HEK293 (cell line): ENCODE data around the gene TIAM1.

Experiments
- CTCF ChIA-PET: fragments of 350-600 bp; formaldehyde crosslinking; extraction: SDS; loops from one replicate; lab custom pipeline; 2021; ENCODE audit warnings: antibody characterized with exemption; lab: Yijun Ruan, JAX
- POLR2A ChIA-PET: fragments of 300-600 bp; formaldehyde crosslinking; extraction: SDS; loops from one replicate; lab custom pipeline; 2020; ENCODE audit warnings: antibody characterized with exemption, inconsistent platforms; lab: Yijun Ruan, JAX
- H3K27ac ChIP-seq: fragments of 200-500 bp; sonication (Bioruptor generic); 2 replicates; pipeline ENCODE4 v1.5.1; 2014; ENCODE audit warnings: low read depth, low read length, control low read depth, inconsistent platforms; ENCODE audit errors: extremely low read depth
- H3K36me3 ChIP-seq, 2 experiments: fragments of 200-500 bp in 1 of 2; sonication (Bioruptor generic) in 1 of 2; 1 replicate in 1 of 2; 2 replicates in 1 of 2; pipeline ENCODE4 v1.5.1; 2014 to 2017; ENCODE audit warnings: inconsistent platforms in 2 of 2, low read length in 2 of 2; ENCODE audit not compliant: control insufficient read depth in 2 of 2, insufficient read depth in 1 of 2
- H3K4me1 ChIP-seq: fragments of 200-500 bp; sonication (Bioruptor generic); 2 replicates; pipeline ENCODE4 v1.5.1; 2014; ENCODE audit warnings: mild to moderate bottlenecking, low read length, inconsistent platforms; ENCODE audit not compliant: control insufficient read depth, insufficient read depth
- H3K4me3 ChIP-seq: 2 replicates; pipeline ENCODE4 v1.5.1; 2011; ENCODE audit warnings: low read depth, mild to moderate bottlenecking, control low read depth, low read length, moderate library complexity
- H3K9me3 ChIP-seq: fragments of 200-500 bp; sonication (Bioruptor generic); 2 replicates; pipeline ENCODE4 v1.5.1; 2014; ENCODE audit warnings: low read depth, low read length, inconsistent platforms; ENCODE audit not compliant: control insufficient read depth, insufficient read depth
- HIC1 ChIP-seq: fragments of 450-650 bp; formaldehyde crosslinking; IDR thresholded peaks from 2 replicates; pipeline ENCODE4 v1.5.1; 2016; ENCODE audit warnings: missing biosample characterization, missing genetic modification characterization
- HOXD13 ChIP-seq: sonication (generic); formaldehyde crosslinking; IDR thresholded peaks from 2 replicates; pipeline ENCODE4 v1.8.0; 2022; ENCODE audit warnings: missing genetic modification reagents, borderline replicate concordance
- SETDB1 ChIP-seq: IDR thresholded peaks from one replicate; pipeline ENCODE4 v1.6.1; 2017; ENCODE audit warnings: mild to moderate bottlenecking, low read length, moderate library complexity, mixed read lengths; ENCODE audit not compliant: insufficient read length
- SP3 ChIP-seq: fragments of 450-650 bp; formaldehyde crosslinking; IDR thresholded peaks from 2 replicates; pipeline ENCODE4 v1.5.1; 2016; ENCODE audit warnings: missing biosample characterization, missing genetic modification characterization
- TRIM28 ChIP-seq: IDR thresholded peaks from 2 replicates; pipeline ENCODE4 v1.6.1; 2011; ENCODE audit warnings: low read length, control low read depth, borderline replicate concordance
- ZBTB20 ChIP-seq: fragments of 450-650 bp; formaldehyde crosslinking; IDR thresholded peaks from 2 replicates; pipeline ENCODE4 v1.5.1; 2016; ENCODE audit warnings: missing biosample characterization, missing genetic modification characterization
- ZNF133 ChIP-seq: fragments of 450-650 bp; formaldehyde crosslinking; IDR thresholded peaks from 2 replicates; pipeline ENCODE4 v1.5.1; 2016; ENCODE audit warnings: missing biosample characterization, missing genetic modification characterization
- ZNF146 ChIP-seq: fragments of 450-650 bp; formaldehyde crosslinking; IDR thresholded peaks from 2 replicates; pipeline ENCODE4 v1.5.1; 2016; ENCODE audit warnings: missing biosample characterization, missing genetic modification characterization
- ZNF184 ChIP-seq: fragments of 450-650 bp; IDR thresholded peaks from 2 replicates; pipeline ENCODE4 v1.5.1; 2018; ENCODE audit warnings: missing biosample characterization, mild to moderate bottlenecking, missing genetic modification characterization
- ZNF202 ChIP-seq: fragments of 450-650 bp; formaldehyde crosslinking; IDR thresholded peaks from 2 replicates; pipeline ENCODE4 v1.5.1; 2016; ENCODE audit warnings: missing biosample characterization, missing genetic modification characterization, borderline replicate concordance
- ZNF214 ChIP-seq: fragments of 450-650 bp; formaldehyde crosslinking; IDR thresholded peaks from 2 replicates; pipeline ENCODE4 v1.5.1; 2017; ENCODE audit warnings: missing biosample characterization, mild to moderate bottlenecking, missing genetic modification characterization, borderline replicate concordance
- ZNF24 ChIP-seq: fragments of 450-650 bp; formaldehyde crosslinking; IDR thresholded peaks from 2 replicates; pipeline ENCODE4 v1.5.1; 2016; ENCODE audit warnings: missing biosample characterization, missing genetic modification characterization
- ZNF302 ChIP-seq: fragments of 450-650 bp; formaldehyde crosslinking; IDR thresholded peaks from 2 replicates; pipeline ENCODE4 v1.5.1; 2016; ENCODE audit warnings: missing biosample characterization, missing genetic modification characterization, low read depth
- ZNF391 ChIP-seq: fragments of 450-650 bp; formaldehyde crosslinking; IDR thresholded peaks from 2 replicates; pipeline ENCODE4 v1.5.1; 2016; ENCODE audit warnings: low read depth, missing biosample characterization, missing genetic modification characterization, borderline replicate concordance
- ZNF529 ChIP-seq: fragments of 450-650 bp; formaldehyde crosslinking; IDR thresholded peaks from 2 replicates; pipeline ENCODE4 v1.5.1; 2017; ENCODE audit warnings: missing genetic modification characterization, missing biosample characterization; ENCODE audit not compliant: insufficient replicate concordance
- ZNF561 ChIP-seq: fragments of 450-650 bp; IDR thresholded peaks from 2 replicates; pipeline ENCODE4 v1.5.1; 2018; ENCODE audit warnings: missing biosample characterization, missing genetic modification characterization, borderline replicate concordance
- ZNF600 ChIP-seq: fragments of 450-650 bp; formaldehyde crosslinking; IDR thresholded peaks from 2 replicates; pipeline ENCODE4 v1.5.1; 2016; ENCODE audit warnings: missing biosample characterization, missing genetic modification characterization
- ZNF777 ChIP-seq: fragments of 450-650 bp; formaldehyde crosslinking; IDR thresholded peaks from 2 replicates; pipeline ENCODE4 v1.5.1; 2017; ENCODE audit warnings: missing biosample characterization, missing genetic modification characterization, borderline replicate concordance
- ZNF792 ChIP-seq: fragments of 450-650 bp; formaldehyde crosslinking; IDR thresholded peaks from 2 replicates; pipeline ENCODE4 v1.5.1; 2016; ENCODE audit warnings: missing biosample characterization, missing genetic modification characterization
- TF ChIP-seq, protein P1 (sequence below): fragments of 450-650 bp; formaldehyde crosslinking; IDR thresholded peaks from 2 replicates; pipeline ENCODE4 v1.5.1; 2016; ENCODE audit warnings: missing biosample characterization, missing genetic modification characterization

Gene TIAM1

DNA sequence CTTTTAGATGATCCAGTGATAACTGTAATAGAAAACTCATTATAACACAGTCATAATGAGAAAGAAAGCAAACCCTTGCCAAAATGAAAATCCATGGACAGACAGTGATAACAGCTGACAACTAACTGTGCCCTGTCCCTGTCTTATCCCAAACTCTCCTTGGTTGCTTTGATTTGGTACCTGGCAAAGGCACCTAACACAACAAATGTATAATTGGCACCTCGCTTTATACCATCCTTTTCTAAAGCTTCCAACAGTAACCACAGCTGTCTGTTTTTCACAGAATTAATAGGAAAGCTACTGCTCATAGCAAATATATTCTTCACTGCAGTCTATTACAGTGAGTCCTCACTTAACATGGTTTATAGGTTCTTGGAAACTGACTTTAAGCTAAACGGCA lies 187.4 kb downstream of the TIAM1 start (continued):
- TF ChIP-seq, protein P1, sequence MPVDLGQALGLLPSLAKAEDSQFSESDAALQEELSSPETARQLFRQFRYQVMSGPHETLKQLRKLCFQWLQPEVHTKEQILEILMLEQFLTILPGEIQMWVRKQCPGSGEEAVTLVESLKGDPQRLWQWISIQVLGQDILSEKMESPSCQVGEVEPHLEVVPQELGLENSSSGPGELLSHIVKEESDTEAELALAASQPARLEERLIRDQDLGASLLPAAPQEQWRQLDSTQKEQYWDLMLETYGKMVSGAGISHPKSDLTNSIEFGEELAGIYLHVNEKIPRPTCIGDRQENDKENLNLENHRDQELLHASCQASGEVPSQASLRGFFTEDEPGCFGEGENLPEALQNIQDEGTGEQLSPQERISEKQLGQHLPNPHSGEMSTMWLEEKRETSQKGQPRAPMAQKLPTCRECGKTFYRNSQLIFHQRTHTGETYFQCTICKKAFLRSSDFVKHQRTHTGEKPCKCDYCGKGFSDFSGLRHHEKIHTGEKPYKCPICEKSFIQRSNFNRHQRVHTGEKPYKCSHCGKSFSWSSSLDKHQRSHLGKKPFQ (tag by site-specific recombination), result no peak
- peak; percentile 90; the same call in 1 of the 2 replicates for TF ChIP-seq TRIM28
- peak; percentile 87 for TF ChIP-seq SETDB1
- peak; percentile 51; the same call in 1 of the 2 replicates for TF ChIP-seq ZNF184
- peak; percentile 45 for TF ChIP-seq ZNF529 (tag by site-specific recombination)
- TF ChIP-seq ZNF133, result peak; percentile 98

DNA sequence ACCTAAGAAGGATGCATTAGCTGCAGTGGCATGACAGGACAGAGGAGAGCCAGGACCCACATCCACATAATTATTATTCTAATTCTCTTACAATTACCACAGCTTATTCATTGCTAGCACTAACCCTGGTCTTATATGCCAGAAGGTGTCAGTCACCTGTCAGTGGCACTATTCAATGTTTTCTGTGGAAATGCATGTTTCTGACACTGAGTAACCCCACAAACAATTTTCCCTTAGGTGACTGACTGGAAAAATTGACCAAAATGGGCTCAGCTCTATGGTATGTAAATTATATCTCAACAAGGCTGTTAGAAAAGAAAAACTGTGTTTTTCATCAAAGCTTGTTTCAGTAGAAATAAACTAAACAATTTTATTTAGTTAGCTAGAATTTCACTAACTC lies 187.9 kb downstream of the TIAM1 start:
- CTCF ChIA-PET, result interaction anchor here (1.8 kb wide), 1 partner anchor 25 kb away, joined by 7 read pairs; no protein-coding TSS in a partner anchor
- peaks cover 0 to 20% of the 10 kb centered on the region in 2 experiments; a peak in 2 of 3 replicates for H3K36me3 ChIP-seq
- no peak for TF ChIP-seq HIC1
- TF ChIP-seq ZNF24 (tag by site-specific recombination), result no peak
- no peak for TF ChIP-seq HOXD13
- TF ChIP-seq ZBTB20 (tag by site-specific recombination), result no peak
- TF ChIP-seq ZNF792, result no peak
- no peak for TF ChIP-seq ZNF214 (tag by site-specific recombination)
- no peak for TF ChIP-seq ZNF391 (tag by site-specific recombination)
- TF ChIP-seq SP3 (tag by site-specific recombination), result no peak
- TF ChIP-seq ZNF777 (tag by site-specific recombination), result no peak
- no peak for TF ChIP-seq ZNF600
- TF ChIP-seq ZNF561 (tag by site-specific recombination), result no peak
- TF ChIP-seq, all 188 proteins: peak for 0
- POLR2A ChIA-PET, result no interaction called here
- H3K9me3 ChIP-seq, result no peaks in the 10 kb centered on the region; the same call in 1 of the 2 replicates
- H3K4me3 ChIP-seq, result no peak overlapping the region
- H3K4me1 ChIP-seq, result peaks cover 2% of the 10 kb centered on the region
- no peak overlapping the region for H3K27ac ChIP-seq

DNA sequence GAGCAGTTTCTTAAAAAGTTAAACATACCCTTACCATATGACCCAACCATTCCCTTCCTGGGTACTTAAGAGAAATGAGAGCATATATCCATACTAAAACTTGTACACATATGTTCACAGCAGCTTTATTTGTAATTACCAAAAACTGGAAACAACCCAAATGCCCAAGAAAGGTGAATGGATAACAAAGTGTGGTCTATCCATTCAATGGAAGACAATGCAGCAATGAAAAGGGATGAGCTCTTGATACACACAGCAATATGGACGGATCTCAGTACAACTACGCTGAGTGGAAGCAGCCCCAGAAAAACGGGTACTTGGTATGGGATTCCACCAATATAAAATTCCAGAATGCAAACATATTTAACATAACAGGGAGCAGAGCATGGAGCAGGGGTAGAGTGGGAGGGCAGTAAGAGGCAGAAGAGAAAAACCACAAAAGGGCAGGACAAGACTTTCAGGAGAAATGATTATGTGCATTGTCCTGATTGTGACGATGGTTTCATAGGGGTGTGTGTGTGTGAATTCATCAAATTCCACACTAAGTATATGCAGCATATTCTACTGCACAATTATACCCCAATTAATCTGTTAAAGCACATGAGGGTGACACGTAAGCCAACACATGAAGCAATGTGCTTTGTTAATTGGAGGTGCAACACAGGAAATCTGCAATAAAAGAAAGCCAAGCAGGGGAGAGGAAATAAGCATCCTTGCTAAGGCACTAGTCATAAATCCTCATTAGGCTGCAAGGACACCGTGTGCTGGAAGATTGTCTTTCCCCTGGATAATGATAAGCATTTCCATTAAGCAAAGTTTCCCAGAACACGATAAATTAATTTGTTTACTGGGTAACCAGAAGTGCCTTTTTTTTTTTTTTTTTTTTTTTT lies 192.7 kb downstream of the TIAM1 start:
- no peaks in the 10 kb centered on the region for H3K9me3 ChIP-seq
- peaks cover 0 to 13% of the 10 kb centered on the region in 2 experiments; a peak in 2 of 3 replicates for H3K36me3 ChIP-seq
- POLR2A ChIA-PET, result no interaction called here
- H3K4me1 ChIP-seq, result no peaks in the 10 kb centered on the region
- TF ChIP-seq ZNF202 (no peak), ZNF146 (tag by site-specific recombination) (peak; percentile 59; the same call in 1 of the 2 replicates), ZNF302 (no peak)
- no peak overlapping the region for H3K27ac ChIP-seq
- CTCF ChIA-PET, result interaction anchor here (0.7 to 0.8 kb wide), 2 partner anchors 47 to 1298 kb away, joined by 3 read pairs; no protein-coding TSS in a partner anchor
- no peak overlapping the region for H3K4me3 ChIP-seq
